GM23248 (cell line): Measurements from ENCODE around the gene LPIN1. TPM values are rescaled to one million over a fixed set of nuclear protein-coding genes. Genes with fewer than 3 reads are reported as not detected.
"Not testable (repeated sequence)": the region's sequence is repeated elsewhere in the genome, so short reads cannot be mapped to it uniquely, and the experiment has no call there.

ENCODE experiments used
- DNase-seq: peaks from one replicate; pipeline ENCODE4 v3.0.0-alpha.2; 2015
- H2AFZ ChIP-seq: fragments of 200-600 bp; sonication (generic); 2 replicates; pipeline ENCODE4 v1.6.1; 2016; ENCODE audit warnings: antibody characterized with exemption
- H3F3A ChIP-seq: fragments of 200-600 bp; sonication (generic); 2 replicates; pipeline ENCODE4 v1.6.1; 2016; ENCODE audit warnings: mild to moderate bottlenecking, antibody characterized with exemption, mixed run types; ENCODE audit not compliant: insufficient read depth
- H3K27ac ChIP-seq: fragments of 200-600 bp; sonication (generic); 2 replicates; pipeline ENCODE4 v1.5.1; 2016; ENCODE audit warnings: mild to moderate bottlenecking
- H3K27me3 ChIP-seq: fragments of 200-600 bp; sonication (generic); replicated peaks from 2 replicates; pipeline ENCODE4 v1.6.1; 2016; ENCODE audit warnings: mild to moderate bottlenecking; ENCODE audit not compliant: insufficient read depth
- H3K36me3 ChIP-seq: fragments of 200-600 bp; sonication (generic); 2 replicates; pipeline ENCODE4 v1.6.1; 2016; ENCODE audit warnings: low read depth, mild to moderate bottlenecking
- H3K4me1 ChIP-seq: fragments of 200-600 bp; sonication (generic); 2 replicates; pipeline ENCODE4 v1.6.1; 2016; ENCODE audit warnings: mild to moderate bottlenecking; ENCODE audit not compliant: insufficient read depth
- H3K4me2 ChIP-seq: fragments of 200-600 bp; sonication (generic); one replicate; pipeline ENCODE4 v1.6.1; 2016; ENCODE audit warnings: mild to moderate bottlenecking; ENCODE audit not compliant: unreplicated experiment
- H3K4me3 ChIP-seq: fragments of 200-600 bp; sonication (generic); 2 replicates; pipeline ENCODE4 v1.5.1; 2016; ENCODE audit warnings: mild to moderate bottlenecking
- H3K79me2 ChIP-seq: fragments of 200-600 bp; sonication (generic); 2 replicates; pipeline ENCODE4 v1.6.1; 2016; ENCODE audit warnings: mild to moderate bottlenecking; ENCODE audit not compliant: insufficient read depth
- H3K9ac ChIP-seq: fragments of 200-600 bp; sonication (generic); 2 replicates; pipeline ENCODE4 v1.6.1; 2016; ENCODE audit warnings: mild to moderate bottlenecking
- H3K9me2 ChIP-seq: fragments of 200-600 bp; sonication (generic); 2 replicates; pipeline ENCODE4 v1.6.1; 2016; ENCODE audit warnings: mixed run types, mild to moderate bottlenecking, moderate library complexity; ENCODE audit not compliant: insufficient read depth
- H3K9me3 ChIP-seq: fragments of 200-600 bp; sonication (generic); one replicate; pipeline ENCODE4 v1.6.1; 2017; ENCODE audit warnings: low read depth
- H4K20me1 ChIP-seq: fragments of 200-600 bp; sonication (generic); 2 replicates; pipeline ENCODE4 v1.6.0; 2016; ENCODE audit not compliant: insufficient read depth
- EZH2 ChIP-seq: fragments of 200-600 bp; sonication (generic); IDR thresholded peaks from 2 replicates; pipeline ENCODE4 v1.6.1; 2018; ENCODE audit warnings: antibody characterized with exemption, mild to moderate bottlenecking; ENCODE audit not compliant: insufficient read depth, poor library complexity, severe bottlenecking
- EZH2phosphoT487 ChIP-seq: fragments of 200-600 bp; sonication (generic); IDR thresholded peaks from 2 replicates; pipeline ENCODE4 v1.6.1; 2018; ENCODE audit warnings: antibody characterized with exemption, moderate library complexity, mild to moderate bottlenecking, low read depth; ENCODE audit not compliant: insufficient read depth
- WGBS, 2 experiments: methylation state at CpG; one replicate each; pipeline ENCODE4 v1.1.6; 2015 to 2017; ENCODE audit warnings: low lambda C conversion rate in 2 of 2, low coverage in 1 of 2; ENCODE audit errors: missing lambda C conversion rate in 2 of 2; 5-methylcytosine and 5-hydroxymethylcytosine counted together
- in situ Hi-C: fragments of 300-500 bp; cut with MboI; formaldehyde crosslinking; loops from 2 replicates; pipeline ENCODE4 v1.15.0; 2020
- polyA plus RNA-seq: library from polyadenylated mRNA; unstranded; fragments of >200 nt; fragmentation: Nextera tagmentation; extraction: Ambion mirVana; gene quantifications from 2 replicates; pipeline ENCODE4 v1.2.1, GENCODE V29; 2016
- total RNA-seq: library from RNA; depleted of rRNA; stranded (reverse); fragments of >200 nt; shearing (Covaris generic); gene quantifications from 2 replicates; pipeline ENCODE4 v1.2.3, GENCODE V29; 2014

The LPIN1 gene
- total and polyA plus RNA-seq, 2 experiments from 2014 or later: 11.2 to 12.6 TPM

- Histone ChIP-seq H3F3A (no peaks in the 10 kb centered on the region; the same call in 1 of the 2 replicates), H3K9ac (no peak overlapping the region), H3K4me1 (peaks cover 15% of the 10 kb centered on the region), H3K9me2 (no peaks in the 10 kb centered on the region), H3K36me3 (no peaks in the 10 kb centered on the region), H2AFZ (no peak overlapping the region), H3K4me3 (no peak overlapping the region), H3K27me3 (no peaks in the 10 kb centered on the region), H3K79me2 (peaks cover 90% of the 10 kb centered on the region), H3K9me3 (no peaks in the 10 kb centered on the region), H3K4me2 (peak overlapping the region; percentile 5), H3K27ac (no peak overlapping the region), H4K20me1 (peaks cover 10% of the 10 kb centered on the region)
- 22 to 25% methylated on average over 14 to 15 of the region's 15 CpGs for WGBS, 2 experiments
- peak; percentile 79 for DNase-seq
- TF ChIP-seq EZH2 (no peak), EZH2phosphoT487 (no peak)
- in situ Hi-C loops: no loop called here
Observed at GRCh38 chr2:11753886-11754699, 7.7 kb downstream of the LPIN1 start.

GRCh38 chr2:11754700-11755015 is 8.2 kb downstream of the LPIN1 start:
- Histone ChIP-seq H3K27ac (no peak overlapping the region), H3K9me3 (no peaks in the 10 kb centered on the region), H3F3A (no peaks in the 10 kb centered on the region; the same call in 1 of the 2 replicates), H3K9ac (no peak overlapping the region), H4K20me1 (peaks cover 10% of the 10 kb centered on the region), H3K4me1 (peaks cover 15% of the 10 kb centered on the region), H3K79me2 (peaks cover 84% of the 10 kb centered on the region), H3K4me2 (peak overlapping the region; percentile 5), H3K4me3 (no peak overlapping the region), H2AFZ (no peak overlapping the region), H3K9me2 (no peaks in the 10 kb centered on the region), H3K36me3 (no peaks in the 10 kb centered on the region), H3K27me3 (no peaks in the 10 kb centered on the region)
- TF ChIP-seq EZH2phosphoT487 (no peak), EZH2 (no peak)
- 40 to 50% methylated on average over 2 of the region's 2 CpGs for whole genome bisulfite sequencing, 2 experiments
- in situ Hi-C loops: no loop called here
- no peak for DNase-seq

GRCh38 chr2:11757101-11757500 is 10.7 kb downstream of the LPIN1 start:
- 92 to 93% methylated on average over 4 of the region's 4 CpGs for WGBS, 2 experiments
- Histone ChIP-seq H2AFZ (no peak overlapping the region), H3K9me3 (no peaks in the 10 kb centered on the region), H3K4me1 (peaks cover 15% of the 10 kb centered on the region), H3K27me3 (no peaks in the 10 kb centered on the region), H3K9ac (no peak overlapping the region), H3K27ac (no peak overlapping the region), H3K79me2 (peaks cover 68% of the 10 kb centered on the region), H3K36me3 (no peaks in the 10 kb centered on the region), H3F3A (no peaks in the 10 kb centered on the region; the same call in 1 of the 2 replicates), H3K9me2 (no peaks in the 10 kb centered on the region), H3K4me3 (no peak overlapping the region), H4K20me1 (peaks cover 10% of the 10 kb centered on the region), H3K4me2 (no peak overlapping the region)
- in situ Hi-C loops: no loop called here
- no peak for DNase-seq
- TF ChIP-seq EZH2phosphoT487: no peak

GRCh38 chr2:11758187-11758586 is 11.8 kb downstream of the LPIN1 start:
- H3F3A ChIP-seq: no peaks in the 10 kb centered on the region; the same call in 1 of the 2 replicates
- peaks cover 60% of the 10 kb centered on the region for H3K79me2 ChIP-seq
- H3K27me3 ChIP-seq: no peaks in the 10 kb centered on the region
- no peak for DNase-seq
- no peaks in the 10 kb centered on the region for H3K36me3 ChIP-seq
- H4K20me1 ChIP-seq: peaks cover 10% of the 10 kb centered on the region
- H3K9me3 ChIP-seq: no peaks in the 10 kb centered on the region
- H3K4me2 ChIP-seq: no peak overlapping the region
- H3K4me1 ChIP-seq: peaks cover 15% of the 10 kb centered on the region
- H3K27ac ChIP-seq: no peak overlapping the region
- 94 to 96% methylated on average over 4 of the region's 4 CpGs for WGBS, 2 experiments
- no peak overlapping the region for H3K4me3 ChIP-seq
- no peaks in the 10 kb centered on the region for H3K9me2 ChIP-seq
- H2AFZ ChIP-seq: no peak overlapping the region
- in situ Hi-C loops: no loop called here
- TF ChIP-seq EZH2: no peak
- no peak overlapping the region for H3K9ac ChIP-seq

GRCh38 chr2:11758647-11759046 is 12.2 kb downstream of the LPIN1 start:
- Histone ChIP-seq H3K36me3 (no peaks in the 10 kb centered on the region), H3K4me3 (no peak overlapping the region), H3K9me3 (no peaks in the 10 kb centered on the region), H2AFZ (no peak overlapping the region), H3K9ac (no peak overlapping the region), H3K79me2 (peaks cover 55% of the 10 kb centered on the region), H4K20me1 (peaks cover 5% of the 10 kb centered on the region), H3K4me2 (no peak overlapping the region), H3F3A (no peaks in the 10 kb centered on the region), H3K9me2 (no peaks in the 10 kb centered on the region), H3K27ac (no peak overlapping the region), H3K4me1 (peaks cover 11% of the 10 kb centered on the region), H3K27me3 (no peaks in the 10 kb centered on the region)
- no peak for DNase-seq
- 69 to 74% methylated on average over 4 of the region's 4 CpGs for WGBS, 2 experiments
- TF ChIP-seq EZH2phosphoT487: no peak
- TF ChIP-seq EZH2: no peak
- in situ Hi-C loops: no loop called here

- H3K4me3 ChIP-seq, H3K9ac ChIP-seq, H3F3A ChIP-seq, H3K4me1 ChIP-seq, DNase-seq, in situ Hi-C loops, H3K9me3 ChIP-seq, H3K36me3 ChIP-seq, H3K27me3 ChIP-seq, H3K9me2 ChIP-seq, H3K27ac ChIP-seq, H4K20me1 ChIP-seq, H2AFZ ChIP-seq, H3K4me2 ChIP-seq: not testable (repeated sequence)
- H3K79me2 ChIP-seq: peaks cover 51% of the 10 kb centered on the region
- WGBS, 2 experiments: 82 to 86% methylated on average over 7 to 23 of the region's 32 CpGs
Observed at GRCh38 chr2:11759182-11759975, 12.9 kb downstream of the LPIN1 start.
